NCI-H187 treated with DMSO at 0.1 percent for 48 hours (cell line): ENCODE data around the gene PGM2L1.
"Not testable (repeated sequence)": the region's sequence is repeated elsewhere in the genome, so short reads cannot be mapped to it uniquely, and the experiment has no call there.

Experiments
- DNase-seq: peaks from one replicate; lab custom pipeline; 2025; lab: John Stamatoyannopoulos, UW

The PGM2L1 gene

DNA sequence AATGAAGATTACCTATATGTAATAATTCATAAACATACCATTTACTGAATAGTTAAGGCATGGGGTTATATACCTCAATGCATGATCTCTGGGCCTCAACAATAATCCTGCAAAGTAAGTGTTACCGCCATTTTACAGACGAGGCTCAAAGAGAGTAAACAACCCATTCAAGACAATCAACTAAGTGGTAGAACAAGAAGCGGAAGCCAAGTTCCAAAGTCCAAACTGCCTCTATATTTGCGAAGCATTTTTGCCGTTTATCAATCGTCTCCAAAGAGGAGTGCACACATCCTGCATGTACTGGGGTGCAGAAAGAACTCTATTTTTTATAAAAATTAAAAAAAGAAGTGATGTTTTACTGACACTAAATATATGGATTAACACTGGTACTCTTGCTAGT is 59.3 kb downstream of the PGM2L1 start:
- DNase-seq, result no peak

DNA sequence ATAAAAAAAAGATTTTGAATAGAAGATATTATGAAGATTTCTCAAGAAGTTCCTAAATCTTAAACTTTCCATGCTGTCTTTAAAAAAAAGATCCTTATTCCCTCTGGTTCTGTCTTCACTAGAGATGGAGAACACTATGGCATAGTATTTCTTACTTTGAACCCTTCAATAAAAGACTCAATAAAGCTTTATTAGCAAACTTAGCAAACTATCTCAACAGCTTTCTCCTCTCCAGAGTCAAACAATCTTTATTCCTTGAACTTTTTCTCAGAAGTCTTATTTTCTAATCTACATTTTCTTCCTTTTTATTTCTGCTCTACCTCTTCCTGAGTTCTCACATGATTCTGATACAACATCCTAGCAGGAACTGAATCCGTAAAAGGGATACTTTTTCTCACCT is 65.0 kb downstream of the PGM2L1 start:
- DNase-seq, result no peak

DNA sequence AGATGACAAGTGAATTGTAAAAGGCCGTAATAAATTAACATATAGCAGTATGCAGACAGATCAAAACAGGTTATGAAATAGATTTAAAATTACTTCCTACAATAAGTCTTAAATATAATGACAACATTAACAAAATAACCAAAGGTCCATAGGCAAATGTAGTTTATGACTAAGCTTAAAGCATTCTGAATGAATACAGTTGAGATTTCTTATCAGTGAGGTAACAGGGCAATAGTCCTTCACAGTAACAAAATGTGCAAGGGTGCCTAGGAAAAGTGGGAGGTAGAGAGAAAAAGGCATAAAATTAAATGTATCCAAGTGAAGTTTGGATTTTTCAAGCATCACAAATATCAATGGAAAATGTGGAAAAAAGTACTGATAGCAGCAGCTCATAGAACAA is 65.9 kb downstream of the PGM2L1 start:
- DNase-seq, result no peak

DNA sequence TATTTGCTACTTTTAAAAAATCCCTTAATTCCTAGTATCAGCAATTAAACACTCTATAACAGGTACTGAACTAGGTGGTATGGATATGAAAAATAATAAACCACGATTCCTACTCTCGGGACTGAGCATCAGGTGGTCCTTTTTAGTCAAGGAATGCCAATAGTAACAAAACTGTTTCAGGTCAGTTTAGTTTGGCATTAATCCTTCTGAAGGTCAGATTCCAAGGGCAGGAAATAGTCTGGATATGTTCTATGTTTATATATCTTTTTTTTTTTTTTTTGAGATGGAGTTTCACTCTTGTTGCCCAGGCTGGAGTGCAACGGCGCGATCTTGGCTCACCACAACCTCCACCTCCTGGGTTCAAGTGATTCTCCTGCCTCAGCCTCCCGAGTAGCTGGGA is 67.2 kb downstream of the PGM2L1 start:
- not testable (repeated sequence) for DNase-seq

DNA sequence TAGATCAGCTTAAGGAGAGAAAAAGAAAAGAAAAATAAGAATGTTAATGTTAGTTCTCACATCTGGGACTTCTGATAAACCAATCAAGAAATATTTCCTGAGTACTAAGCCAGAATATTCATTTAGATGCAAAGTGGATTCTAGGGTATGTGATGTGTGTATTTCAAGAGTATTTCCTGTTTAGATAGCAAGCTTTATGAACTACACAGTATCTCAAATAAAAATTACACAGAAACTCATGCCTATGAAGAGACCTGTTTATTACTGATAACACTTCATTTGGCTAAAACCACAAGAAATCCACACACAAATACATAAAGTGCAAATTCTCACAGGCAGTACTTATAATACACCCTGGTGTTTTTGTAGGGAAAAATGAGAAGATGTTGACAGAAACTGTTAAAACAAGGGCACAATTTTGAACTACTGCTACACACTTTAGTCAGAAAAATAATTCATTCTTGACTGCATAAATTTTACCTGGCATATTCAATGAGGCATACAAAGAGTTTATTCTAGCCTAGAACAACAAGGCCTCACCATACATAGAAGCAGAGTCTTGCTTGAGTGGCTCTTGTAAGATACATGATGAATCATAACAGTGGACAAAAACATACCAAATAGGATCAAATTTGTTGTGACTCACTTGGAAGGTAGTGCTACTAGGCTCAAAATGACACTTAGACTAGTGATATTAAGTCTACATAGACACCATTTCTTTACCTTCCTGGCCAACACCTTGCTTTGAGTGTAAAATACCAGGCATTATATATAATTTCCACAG is 68.0 kb downstream of the PGM2L1 start:
- DNase-seq, result no peak

DNA sequence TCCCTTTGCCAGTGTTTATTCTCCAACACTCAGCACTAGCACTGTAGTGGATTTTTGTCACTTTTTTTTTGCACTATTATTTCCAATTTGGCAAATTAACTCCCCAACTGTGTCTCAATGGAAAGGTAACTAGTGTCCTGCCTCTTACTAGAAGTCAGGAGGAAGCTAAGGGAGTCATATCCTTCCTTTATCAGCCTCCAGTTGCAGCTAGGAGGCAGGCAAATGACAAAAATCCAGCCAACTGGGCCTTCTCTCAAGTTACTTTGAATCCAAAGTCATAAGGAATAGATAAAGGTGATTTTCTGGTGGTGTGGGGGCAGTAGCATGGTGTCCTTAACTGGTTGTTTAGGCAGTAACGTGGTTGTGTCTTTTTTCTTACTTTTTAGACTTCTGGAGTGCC is 71.2 kb downstream of the PGM2L1 start:
- no peak for DNase-seq

DNA sequence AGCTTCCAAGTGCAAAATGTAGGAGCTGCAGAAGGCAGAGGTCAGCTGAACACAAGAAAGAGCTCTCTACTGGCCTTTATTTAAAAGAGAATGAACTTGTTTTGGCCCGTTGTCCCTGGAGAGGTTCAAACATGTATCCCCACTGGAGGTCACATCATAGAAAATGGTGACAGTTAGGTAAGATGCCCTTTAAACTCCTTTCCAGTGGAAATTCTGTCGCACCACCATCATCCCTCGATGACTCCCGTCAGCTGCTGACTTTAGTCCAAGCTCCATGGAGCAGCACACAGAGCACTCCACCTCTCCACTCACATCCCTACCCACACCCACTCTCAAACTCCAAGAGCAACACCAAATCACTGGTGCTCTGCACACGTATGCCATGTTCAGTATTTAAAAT is 71.6 kb downstream of the PGM2L1 start:
- DNase-seq, result no peak

DNA sequence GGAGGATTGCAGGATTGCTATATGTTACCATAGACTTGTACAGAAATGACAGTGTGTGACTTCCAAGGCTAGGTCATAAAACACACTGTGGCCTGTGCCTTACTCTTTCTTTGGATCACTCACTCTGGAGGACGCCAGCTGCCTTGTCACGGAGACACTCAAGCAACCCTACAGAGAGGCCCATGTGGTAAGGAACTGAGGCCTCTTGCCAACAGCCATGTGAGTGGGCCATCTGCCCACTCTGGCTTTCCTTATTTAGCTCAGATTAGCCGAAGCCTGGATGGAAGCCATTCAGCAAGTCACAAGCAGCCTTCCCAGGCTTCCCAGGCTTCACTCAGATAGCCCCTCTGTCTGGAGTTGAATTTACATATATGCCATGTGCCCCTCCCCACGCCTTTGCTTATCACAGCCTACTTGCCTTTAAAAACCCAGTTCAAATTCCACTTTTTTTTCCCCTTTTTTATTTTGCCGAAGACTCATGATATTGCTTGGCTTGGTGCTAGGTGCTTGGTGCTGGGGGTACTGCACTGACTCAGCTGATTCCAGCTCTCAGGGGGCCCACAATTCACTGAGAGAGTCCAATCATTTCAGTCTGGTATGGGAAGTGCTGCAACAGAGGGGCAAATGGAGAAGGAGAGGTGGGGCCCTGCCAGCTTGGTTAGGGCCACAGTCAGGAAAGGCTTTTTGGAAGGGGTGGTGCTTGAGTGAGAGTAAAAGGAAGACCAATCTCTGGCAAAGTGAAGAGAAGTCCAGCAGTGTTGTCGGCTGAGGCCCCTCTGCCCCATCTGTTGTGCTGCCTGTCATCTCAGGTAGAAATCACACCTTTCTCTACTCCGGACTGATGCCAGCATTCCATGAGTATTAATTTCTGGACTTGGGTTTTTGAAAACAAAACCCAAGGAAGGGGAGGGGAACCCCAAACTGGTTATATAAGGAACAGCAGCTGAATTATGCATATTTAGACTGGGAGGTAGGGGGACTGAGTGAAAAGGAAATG is 72.3 kb downstream of the PGM2L1 start:
- peak; percentile 32 for DNase-seq

DNA sequence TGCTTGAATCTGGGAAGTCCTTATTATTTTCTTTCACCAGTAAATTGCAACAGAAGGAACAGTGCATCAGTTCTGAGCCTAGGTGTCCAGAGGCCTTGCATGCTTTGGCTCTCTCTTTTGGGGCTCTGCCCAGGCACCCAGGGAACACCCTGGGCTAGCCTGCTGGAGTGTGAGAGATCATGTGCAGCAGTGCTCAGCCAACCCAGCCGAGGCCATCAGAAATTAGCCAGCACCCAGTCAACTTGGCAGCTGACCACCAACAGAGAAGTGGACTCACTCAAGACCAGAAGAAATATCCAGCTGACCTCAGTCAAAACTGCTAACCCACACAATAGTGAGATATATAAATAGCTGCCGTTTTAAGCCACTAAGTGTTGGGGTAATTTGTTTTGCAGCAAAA is 75.6 kb downstream of the PGM2L1 start:
- DNase-seq, result no peak

DNA sequence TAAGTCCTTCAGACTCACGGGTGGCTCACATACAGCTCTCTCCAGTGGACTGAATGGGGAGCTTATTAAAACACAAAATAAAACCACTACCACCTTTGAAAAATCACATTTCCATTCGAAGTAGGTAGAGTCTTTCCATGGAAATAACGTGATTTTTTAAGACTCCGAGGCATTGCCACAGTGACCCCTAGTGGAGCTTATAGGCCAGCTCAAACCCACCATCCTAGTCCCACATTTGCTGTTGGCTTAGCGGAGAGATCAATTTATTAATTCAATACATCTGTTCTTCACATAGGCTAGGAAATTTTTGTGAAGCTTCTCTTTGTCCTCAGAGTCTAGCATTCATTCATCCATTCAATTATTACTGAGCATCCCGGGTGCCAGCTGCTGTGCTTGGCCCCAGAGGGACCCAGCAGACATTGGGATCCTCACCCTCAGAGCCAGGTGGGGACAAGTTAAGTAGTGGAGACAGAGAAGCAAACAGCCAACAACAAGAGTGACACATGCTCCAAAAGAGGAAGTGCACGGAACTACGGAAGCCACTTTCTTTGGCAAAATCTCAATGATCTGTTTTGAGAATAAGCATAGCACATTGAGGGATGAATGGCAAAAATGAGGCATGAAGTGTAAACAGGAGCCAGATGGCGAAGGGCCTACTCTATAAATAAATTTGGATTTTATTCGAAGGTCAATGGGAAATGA is 76.6 kb downstream of the PGM2L1 start:
- DNase-seq, result no peak

DNA sequence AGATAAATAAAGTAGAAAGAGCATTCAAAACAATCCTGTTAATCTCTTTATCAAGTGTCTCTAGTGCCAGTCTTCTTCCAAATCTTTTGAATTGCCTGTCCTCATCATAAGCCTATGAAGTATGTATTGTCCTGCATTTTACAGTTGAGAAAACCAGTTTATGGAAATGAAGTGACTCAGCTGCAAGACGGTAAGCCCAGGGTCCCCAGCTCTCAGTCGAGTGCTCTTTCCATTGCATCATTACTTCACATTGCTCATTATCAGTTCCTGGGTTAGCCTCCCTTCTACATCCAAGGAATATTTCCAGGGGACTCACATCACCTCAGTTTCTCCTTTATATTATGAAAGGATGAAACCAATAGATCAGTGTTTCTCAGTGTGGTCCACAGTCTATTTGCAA is 77.7 kb downstream of the PGM2L1 start:
- DNase-seq, result no peak

DNA sequence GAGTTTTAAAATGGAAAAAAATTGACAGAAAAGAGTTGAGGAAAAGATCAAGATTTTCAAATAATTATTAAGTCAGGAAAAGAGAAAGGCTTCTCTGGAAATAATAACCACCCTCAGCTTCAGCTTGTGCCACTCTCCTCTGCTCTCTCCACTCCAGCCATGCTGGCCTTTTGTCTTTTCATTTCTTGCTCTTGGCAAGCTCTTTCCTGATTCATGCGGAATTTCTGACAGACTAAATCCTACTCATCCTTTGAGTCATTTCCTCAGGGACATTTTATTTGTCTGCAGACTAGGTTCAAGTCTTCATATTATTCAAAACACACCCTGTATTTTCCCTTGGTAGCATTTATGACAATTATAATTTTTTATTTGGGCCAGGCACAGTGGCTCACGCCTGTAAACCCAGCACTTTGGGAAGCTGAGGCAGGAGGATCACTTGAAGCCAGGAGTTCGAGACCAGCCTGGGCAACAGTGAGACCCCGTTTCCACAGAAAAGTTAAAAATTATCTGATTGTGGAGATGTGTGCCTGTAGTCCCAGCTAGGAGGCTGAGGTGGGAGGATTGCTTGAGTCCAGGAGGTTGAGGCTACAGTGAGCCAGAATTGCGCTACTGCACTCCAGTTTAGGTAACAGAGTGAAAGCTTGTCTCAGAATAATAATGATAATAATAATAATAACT is 79.0 kb downstream of the PGM2L1 start:
- DNase-seq, result no peak

DNA sequence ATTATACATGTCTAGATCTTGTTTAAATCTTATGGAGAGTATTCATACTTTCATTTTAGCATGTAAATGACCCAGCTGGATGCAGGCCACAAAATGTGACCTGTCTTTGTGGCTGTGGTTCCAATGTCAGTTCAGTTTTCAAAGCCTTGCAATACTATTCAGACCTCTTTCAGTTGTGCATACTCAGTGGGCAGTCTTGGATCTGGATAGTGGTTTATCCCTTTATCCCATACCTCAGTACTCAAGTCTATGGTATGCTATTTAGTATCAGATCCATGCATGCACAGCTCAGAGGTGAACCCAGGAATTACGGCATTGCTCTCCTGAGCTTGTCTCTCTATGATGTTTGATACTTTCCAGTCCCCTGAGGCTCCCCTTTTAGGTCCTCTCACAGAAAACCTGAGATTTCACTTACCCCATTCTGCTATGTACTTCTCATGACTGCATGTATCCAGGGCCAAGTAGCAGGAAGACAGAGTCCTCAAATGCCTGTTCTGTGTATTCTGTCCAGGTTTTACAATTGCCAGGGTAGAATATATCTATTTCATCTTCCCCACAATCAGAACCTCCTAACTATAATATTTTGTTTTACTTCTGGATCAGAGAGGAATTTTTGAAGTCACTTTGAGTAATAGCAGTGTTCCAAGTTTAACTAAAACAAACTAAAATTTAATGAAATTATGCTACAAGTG is 79.8 kb downstream of the PGM2L1 start:
- DNase-seq, result no peak

DNA sequence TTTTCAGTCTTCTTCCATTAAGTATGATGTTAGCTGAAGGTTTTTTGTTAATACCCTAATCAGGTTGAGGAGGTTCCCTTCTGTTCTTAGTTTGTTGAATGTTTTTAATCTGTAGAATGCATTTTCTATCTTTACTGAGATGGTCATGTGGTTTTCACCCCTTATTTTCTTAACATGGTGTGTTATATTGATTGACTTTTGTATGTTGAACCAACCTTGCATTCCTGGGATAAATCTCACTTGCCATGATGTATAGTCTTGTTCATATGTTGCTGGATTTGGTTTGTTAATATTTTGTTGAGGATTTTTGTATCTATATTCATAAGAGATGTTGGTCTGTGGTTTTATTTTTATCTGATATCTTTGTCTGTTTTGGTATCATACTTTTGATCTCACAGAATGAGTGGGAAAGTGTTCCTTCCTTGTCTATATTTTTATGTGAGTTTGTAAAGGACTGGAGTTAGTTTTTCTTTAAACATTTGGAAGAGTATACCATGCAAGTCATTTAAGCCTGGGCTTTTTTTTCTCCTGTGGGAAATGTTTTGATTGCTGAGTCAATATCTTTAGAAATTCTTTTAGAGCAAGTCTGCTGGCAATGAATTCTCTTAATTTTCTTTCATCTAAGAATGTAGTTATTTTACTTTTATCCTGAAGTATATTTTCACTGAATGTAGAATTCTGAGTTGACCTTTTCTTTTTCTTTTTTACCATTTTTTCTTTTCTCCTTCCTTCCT is 81.3 kb downstream of the PGM2L1 start:
- no peak for DNase-seq

DNA sequence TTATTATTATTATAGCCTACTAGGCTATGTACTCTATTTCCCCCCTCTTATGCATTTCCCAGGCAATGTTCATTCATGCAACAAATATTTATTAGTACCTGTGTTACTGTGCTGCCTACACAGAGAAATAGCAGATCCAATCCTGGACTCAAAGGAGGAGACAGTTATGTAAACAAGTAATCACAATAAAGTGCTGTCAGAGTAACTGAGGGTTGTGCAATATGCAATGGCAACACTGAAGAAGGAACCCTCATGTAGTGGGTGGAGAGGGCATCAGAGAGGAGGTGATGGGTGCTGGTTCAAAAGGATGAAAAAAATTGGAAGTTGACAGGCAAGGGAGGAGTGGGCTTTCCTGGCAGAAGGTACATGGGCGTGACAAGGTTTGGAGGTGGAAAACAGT is 85.9 kb downstream of the PGM2L1 start:
- no peak for DNase-seq

DNA sequence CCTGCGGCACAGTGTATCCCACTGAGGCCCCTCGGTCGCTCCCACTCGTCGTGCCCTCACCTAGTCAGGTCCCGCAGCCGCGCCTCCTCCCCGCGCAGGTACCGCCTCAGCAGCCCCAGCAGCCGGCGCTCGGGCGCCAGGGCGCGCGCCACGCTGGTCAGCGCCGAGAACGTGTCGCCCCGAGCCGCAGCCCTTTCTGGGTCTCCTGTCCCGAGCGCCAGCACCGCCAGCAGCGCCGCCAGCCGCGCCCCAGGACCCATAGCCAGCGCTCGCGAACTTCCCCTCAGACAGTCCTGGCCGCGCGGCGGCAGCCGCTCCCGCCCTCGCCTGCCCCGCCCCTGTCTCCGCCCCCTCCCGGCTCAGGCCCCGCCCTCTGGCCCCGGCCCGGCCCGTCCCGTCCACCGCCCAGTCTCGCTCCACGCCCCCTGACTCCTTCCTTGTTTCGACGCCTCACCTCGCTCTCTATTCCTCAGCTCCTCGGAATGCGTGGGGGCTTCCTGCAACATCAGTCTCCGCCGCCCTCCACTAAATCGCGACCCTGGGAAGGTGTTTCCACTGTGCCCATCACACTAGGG is 86.8 kb downstream of the PGM2L1 start, which contains the start of gene P4HA3:
P4HA3 (minus strand) TSS at position 289 of the 575 bp plus-strand sequence; CDS start at position 260, 29 bp downstream.
- no peak for DNase-seq

DNA sequence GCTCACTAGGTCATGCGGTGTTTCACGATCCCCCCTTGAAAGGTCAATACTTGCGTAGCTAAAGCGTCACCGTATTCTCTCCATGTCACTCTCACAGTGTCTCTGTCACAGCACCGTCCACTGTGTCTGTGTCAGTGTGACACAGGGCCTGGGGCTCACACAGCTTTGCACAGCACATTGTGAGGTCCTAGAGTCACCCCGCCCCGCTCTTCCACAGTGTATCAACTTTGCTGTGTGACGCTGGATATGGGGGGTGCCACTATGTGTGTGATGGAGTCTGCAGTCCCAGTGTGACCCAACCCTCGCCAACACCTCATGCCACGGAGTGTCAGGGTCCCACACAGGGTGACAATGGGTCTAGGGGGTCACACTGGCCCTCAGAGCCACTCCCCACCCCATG is 87.4 kb downstream of the PGM2L1 start:
- DNase-seq, result no peak

DNA sequence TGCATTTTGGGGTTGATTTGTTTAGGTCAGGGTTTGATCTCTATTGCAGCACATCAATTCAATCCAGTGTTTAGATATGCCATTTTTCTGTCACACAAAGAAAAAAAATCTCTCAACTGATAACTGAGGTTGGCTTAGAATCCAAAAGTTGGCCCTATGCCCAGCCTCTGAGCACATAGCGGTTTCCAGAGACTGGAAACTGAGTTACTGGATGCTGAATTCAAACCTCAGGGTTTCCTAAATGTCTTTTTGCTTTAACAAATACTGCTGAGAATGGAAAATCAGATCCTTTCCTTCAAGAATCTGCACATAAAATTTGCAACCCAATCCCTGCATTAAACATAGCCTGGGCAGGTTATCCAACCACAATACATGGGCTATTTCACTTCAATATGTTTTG is 90.8 kb downstream of the PGM2L1 start:
- no peak for DNase-seq

DNA sequence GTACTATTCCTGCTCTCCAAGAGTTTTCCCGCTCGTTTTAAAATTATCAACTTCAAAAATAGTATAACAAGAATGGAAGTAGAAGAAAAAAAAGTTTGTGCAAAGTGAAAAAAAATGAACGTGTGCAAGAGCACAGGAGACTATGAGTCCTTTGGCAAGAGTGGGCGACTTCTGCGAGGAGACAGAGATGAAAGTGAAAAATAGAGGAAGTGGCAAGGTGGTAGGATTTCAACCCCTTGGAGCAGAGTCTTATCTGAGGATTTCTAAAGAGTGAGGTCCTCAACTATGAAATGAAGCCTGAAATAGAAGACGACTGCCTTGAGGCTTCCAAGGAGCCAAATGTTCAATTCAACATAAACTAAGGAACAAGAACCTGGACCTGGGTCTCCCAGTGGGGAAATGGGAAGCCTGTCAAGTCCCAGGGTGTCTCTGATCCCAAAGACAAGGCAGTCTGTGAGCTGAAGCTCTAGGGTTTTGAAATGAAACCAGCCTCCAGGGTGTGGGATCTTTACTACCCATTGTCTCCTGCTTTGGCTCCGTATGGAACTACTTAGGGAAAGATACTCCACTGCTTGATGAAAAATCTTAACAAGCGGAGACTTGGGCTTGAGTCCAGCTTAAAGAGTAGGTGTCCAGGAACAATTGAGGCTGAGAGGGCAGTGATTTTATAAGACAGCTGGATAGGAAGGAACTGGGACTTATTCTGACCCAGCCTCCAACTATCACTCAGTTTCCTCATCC is 91.6 kb downstream of the PGM2L1 start:
- no peak for DNase-seq
